Prostate gland (tissue), 2 donors: ENCODE measurements around the gene ITPKB.

ENCODE experiments used
- CTCF ChIP-seq, 4 experiments: fragments of 200-600 bp in 2 of 4; fragments of 450-650 bp in 2 of 4; sonication (generic) in 2 of 4; IDR thresholded peaks; 1 replicate in 3 of 4; 2 replicates in 1 of 4; pipeline ENCODE4 v1.5.1; 2016 to 2019; ENCODE audit warnings: antibody characterized with exemption in 4 of 4, mild to moderate bottlenecking in 2 of 4, moderate library complexity in 2 of 4
- POLR2AphosphoS5 ChIP-seq: sonication (generic); formaldehyde crosslinking; IDR thresholded peaks from one replicate; pipeline ENCODE4 v1.6.1; 2017; ENCODE audit warnings: antibody characterized with exemption

GRCh38 chr1:226652613-226653012 is 86.5 kb downstream of the ITPKB start:
- TF ChIP-seq CTCF (IDR thresholded peaks at IDR 0.05) (no peak), POLR2AphosphoS5 (no peak)
